Measurements from ENCODE around the gene ATG10. TPM values are rescaled to one million over a fixed set of nuclear protein-coding genes. Genes with fewer than 3 reads are reported as not detected.
A peak's percentile ranks its signal among the peaks of the same experiment; 100 is the strongest.
"Not testable (repeated sequence)": the region's sequence is repeated elsewhere in the genome, so short reads cannot be mapped to it uniquely, and the experiment has no call there.

Gene ATG10
- total RNA-seq, 1 experiment from 2014 or later = 12.2 TPM

DNA sequence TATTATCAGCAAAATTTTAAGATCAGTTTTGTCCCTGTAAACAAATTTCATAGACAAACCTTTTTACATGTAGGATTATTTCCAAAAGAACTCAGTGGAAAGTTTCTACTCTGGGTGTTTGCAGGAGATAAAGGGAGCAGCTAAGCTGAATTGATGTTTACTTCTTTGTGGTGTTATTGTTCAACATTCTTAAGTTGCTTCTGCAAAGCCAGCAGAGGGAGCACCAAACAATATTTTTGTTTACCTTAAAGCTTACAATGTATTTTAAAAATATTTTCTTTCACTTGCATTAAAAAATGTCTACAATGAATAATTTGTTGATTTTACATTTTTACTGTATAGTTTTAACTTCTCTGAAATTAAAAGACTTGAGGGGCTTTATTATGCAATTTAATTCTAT, 135.4 kb downstream of the ATG10 start:
- ATAC-seq (no peak), DNase-seq (ENCODE audit: low spot score) (no peak)
- peak overlapping the region; percentile 52; the same call in 1 of the 2 replicates for H3K27ac Mint-ChIP-seq
- H3K27me3 Mint-ChIP-seq (ENCODE audit: low read depth) = no peaks in the 10 kb centered on the region
- ChIA-PET CTCF (interaction anchor here (0.6 to 2.3 kb wide), 7 partner anchors 9 to 152 kb away, joined by 3 to 29 read pairs (median 5); no protein-coding TSS in a partner anchor), POLR2A (no interaction called here)
- no peak overlapping the region for H3K4me3 Mint-ChIP-seq
- peaks cover 25% of the 10 kb centered on the region for H3K4me1 Mint-ChIP-seq
- no peaks in the 10 kb centered on the region for H3K36me3 Mint-ChIP-seq
- TF ChIP-seq, protein P1, sequence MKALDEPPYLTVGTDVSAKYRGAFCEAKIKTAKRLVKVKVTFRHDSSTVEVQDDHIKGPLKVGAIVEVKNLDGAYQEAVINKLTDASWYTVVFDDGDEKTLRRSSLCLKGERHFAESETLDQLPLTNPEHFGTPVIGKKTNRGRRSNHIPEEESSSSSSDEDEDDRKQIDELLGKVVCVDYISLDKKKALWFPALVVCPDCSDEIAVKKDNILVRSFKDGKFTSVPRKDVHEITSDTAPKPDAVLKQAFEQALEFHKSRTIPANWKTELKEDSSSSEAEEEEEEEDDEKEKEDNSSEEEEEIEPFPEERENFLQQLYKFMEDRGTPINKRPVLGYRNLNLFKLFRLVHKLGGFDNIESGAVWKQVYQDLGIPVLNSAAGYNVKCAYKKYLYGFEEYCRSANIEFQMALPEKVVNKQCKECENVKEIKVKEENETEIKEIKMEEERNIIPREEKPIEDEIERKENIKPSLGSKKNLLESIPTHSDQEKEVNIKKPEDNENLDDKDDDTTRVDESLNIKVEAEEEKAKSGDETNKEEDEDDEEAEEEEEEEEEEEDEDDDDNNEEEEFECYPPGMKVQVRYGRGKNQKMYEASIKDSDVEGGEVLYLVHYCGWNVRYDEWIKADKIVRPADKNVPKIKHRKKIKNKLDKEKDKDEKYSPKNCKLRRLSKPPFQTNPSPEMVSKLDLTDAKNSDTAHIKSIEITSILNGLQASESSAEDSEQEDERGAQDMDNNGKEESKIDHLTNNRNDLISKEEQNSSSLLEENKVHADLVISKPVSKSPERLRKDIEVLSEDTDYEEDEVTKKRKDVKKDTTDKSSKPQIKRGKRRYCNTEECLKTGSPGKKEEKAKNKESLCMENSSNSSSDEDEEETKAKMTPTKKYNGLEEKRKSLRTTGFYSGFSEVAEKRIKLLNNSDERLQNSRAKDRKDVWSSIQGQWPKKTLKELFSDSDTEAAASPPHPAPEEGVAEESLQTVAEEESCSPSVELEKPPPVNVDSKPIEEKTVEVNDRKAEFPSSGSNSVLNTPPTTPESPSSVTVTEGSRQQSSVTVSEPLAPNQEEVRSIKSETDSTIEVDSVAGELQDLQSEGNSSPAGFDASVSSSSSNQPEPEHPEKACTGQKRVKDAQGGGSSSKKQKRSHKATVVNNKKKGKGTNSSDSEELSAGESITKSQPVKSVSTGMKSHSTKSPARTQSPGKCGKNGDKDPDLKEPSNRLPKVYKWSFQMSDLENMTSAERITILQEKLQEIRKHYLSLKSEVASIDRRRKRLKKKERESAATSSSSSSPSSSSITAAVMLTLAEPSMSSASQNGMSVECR (CRISPR knock-in tag; IDR thresholded peaks at IDR 0.05; ENCODE audit: borderline replicate concordance) = no peak
- no peak for TF ChIP-seq SMAD4 (CRISPR knock-in tag; IDR thresholded peaks at IDR 0.05)
- no peaks in the 10 kb centered on the region for H3K9me3 Mint-ChIP-seq

DNA sequence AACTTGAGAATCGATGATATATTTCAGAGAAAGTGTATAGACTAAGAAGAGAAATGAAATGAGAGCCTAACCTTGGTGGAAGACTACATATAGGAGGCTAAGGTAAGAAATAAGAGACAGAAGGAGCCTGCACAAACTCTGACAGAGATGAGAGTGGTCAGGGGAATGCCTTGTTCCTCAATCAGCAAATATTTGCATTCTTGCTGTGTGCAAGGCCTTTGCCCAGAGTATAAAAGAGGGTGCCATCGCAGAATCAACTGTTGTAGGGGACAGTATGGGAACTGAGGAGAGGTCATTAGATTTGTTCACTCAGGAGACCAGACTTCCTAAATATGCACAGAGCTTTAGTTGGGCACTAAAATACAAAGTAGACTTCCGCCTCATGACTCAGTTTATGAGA, 137.2 kb downstream of the ATG10 start:
- DNase-seq (ENCODE audit: low spot score) (no peak), ATAC-seq (no peak)
- no peak for TF ChIP-seq IRF2 (CRISPR knock-in tag; IDR thresholded peaks at IDR 0.05; ENCODE audit: borderline replicate concordance, low read depth)
- TF ChIP-seq, protein P2, sequence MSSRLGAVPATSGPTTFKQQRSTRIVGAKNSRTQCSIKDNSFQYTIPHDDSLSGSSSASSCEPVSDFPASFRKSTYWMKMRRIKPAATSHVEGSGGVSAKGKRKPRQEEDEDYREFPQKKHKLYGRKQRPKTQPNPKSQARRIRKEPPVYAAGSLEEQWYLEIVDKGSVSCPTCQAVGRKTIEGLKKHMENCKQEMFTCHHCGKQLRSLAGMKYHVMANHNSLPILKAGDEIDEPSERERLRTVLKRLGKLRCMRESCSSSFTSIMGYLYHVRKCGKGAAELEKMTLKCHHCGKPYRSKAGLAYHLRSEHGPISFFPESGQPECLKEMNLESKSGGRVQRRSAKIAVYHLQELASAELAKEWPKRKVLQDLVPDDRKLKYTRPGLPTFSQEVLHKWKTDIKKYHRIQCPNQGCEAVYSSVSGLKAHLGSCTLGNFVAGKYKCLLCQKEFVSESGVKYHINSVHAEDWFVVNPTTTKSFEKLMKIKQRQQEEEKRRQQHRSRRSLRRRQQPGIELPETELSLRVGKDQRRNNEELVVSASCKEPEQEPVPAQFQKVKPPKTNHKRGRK (CRISPR knock-in tag; IDR thresholded peaks at IDR 0.05; ENCODE audit: borderline replicate concordance) = no peak
- no peak for TF ChIP-seq ZNF423 (CRISPR knock-in tag; IDR thresholded peaks at IDR 0.05)
- TF ChIP-seq, protein P3, sequence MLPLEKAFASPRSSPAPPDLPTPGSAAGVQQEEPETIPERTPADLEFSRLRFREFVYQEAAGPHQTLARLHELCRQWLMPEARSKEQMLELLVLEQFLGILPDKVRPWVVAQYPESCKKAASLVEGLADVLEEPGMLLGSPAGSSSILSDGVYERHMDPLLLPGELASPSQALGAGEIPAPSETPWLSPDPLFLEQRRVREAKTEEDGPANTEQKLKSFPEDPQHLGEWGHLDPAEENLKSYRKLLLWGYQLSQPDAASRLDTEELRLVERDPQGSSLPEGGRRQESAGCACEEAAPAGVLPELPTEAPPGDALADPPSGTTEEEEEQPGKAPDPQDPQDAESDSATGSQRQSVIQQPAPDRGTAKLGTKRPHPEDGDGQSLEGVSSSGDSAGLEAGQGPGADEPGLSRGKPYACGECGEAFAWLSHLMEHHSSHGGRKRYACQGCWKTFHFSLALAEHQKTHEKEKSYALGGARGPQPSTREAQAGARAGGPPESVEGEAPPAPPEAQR (CRISPR knock-in tag; IDR thresholded peaks at IDR 0.05) = no peak
- no peak for TF ChIP-seq GABPB1 (CRISPR knock-in tag; IDR thresholded peaks at IDR 0.05)
- no peak for TF ChIP-seq GRHL2 (CRISPR knock-in tag; IDR thresholded peaks at IDR 0.05; ENCODE audit: insufficient replicate concordance, severe bottlenecking)
- no peak for TF ChIP-seq RELA (CRISPR knock-in tag; IDR thresholded peaks at IDR 0.05; ENCODE audit: borderline replicate concordance)
- H3K4me1 Mint-ChIP-seq = peaks cover 25% of the 10 kb centered on the region
- ChIA-PET CTCF (interaction anchor here (0.9 to 1.5 kb wide), 3 partner anchors 9 to 271 kb away, joined by 3 to 8 read pairs (median 3); no protein-coding TSS in a partner anchor), POLR2A (no interaction called here)
- H3K4me3 Mint-ChIP-seq = no peak overlapping the region
- H3K27me3 Mint-ChIP-seq (ENCODE audit: low read depth) = no peaks in the 10 kb centered on the region
- peak overlapping the region; percentile 26; the same call in 1 of the 2 replicates for H3K27ac Mint-ChIP-seq
- no peaks in the 10 kb centered on the region for H3K9me3 Mint-ChIP-seq
- H3K36me3 Mint-ChIP-seq = no peaks in the 10 kb centered on the region

DNA sequence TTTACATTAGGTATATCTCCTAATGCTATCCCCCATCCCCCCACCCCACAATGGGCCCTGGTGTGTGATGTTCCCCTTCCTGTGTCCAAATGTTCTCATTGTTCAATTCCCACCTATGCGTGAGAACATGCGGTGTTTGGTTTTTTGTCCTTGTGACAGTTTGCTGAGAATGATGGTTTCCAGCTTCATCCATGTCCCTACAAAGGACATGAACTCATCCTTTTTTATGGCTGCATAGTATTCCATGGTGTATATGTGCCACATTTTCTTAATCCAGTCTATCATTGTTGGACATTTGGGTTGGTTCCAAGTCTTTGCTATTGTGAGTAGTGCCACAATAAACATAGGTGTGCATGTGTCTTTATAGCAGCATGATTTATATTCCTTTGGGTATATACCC, 138.1 kb downstream of the ATG10 start:
- H3K36me3 Mint-ChIP-seq; POLR2A ChIA-PET; DNase-seq (ENCODE audit: low spot score); H3K9me3 Mint-ChIP-seq; H3K27ac Mint-ChIP-seq; CTCF ChIA-PET; H3K4me3 Mint-ChIP-seq; H3K27me3 Mint-ChIP-seq (ENCODE audit: low read depth); ATAC-seq: not testable (repeated sequence)
- H3K4me1 Mint-ChIP-seq = peaks cover 25% of the 10 kb centered on the region

DNA sequence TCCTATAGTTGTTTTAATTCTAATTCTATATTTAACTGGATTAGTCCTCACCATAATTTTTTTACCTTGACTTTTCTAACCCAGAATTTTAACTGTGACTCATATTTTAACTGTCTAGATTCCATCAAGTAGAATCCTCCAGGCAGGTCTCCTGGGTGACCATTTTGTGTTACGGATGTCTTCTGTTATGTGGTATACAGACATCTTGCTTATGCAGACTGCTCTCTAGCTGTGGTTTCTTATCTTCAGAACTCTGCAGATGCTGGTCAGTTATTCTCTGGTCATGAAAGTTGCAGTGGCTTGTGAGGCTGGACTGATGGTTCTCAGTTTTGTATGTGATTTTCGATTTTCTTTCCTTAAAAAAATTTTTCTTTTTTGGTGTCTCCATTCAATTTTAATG, 139.4 kb downstream of the ATG10 start:
- ChIA-PET POLR2A (no interaction called here), CTCF (no interaction called here)
- H3K9me3 Mint-ChIP-seq = no peaks in the 10 kb centered on the region
- H3K27me3 Mint-ChIP-seq (ENCODE audit: low read depth) = no peaks in the 10 kb centered on the region
- H3K4me1 Mint-ChIP-seq = peaks cover 16% of the 10 kb centered on the region
- H3K4me3 Mint-ChIP-seq = no peak overlapping the region
- no peak overlapping the region for H3K27ac Mint-ChIP-seq
- ATAC-seq = no peak
- no peaks in the 10 kb centered on the region for H3K36me3 Mint-ChIP-seq
- no peak for DNase-seq (ENCODE audit: low spot score)
- TF ChIP-seq ZNF263 (CRISPR knock-in tag; IDR thresholded peaks at IDR 0.05; ENCODE audit: low read depth) (no peak), NR1H2 (CRISPR knock-in tag; IDR thresholded peaks at IDR 0.05) (no peak), IRF2 (CRISPR knock-in tag; IDR thresholded peaks at IDR 0.05; ENCODE audit: borderline replicate concordance, low read depth) (no peak), NR3C1 (CRISPR knock-in tag; conservative IDR thresholded peaks at IDR 0.05; ENCODE audit: low read depth) (no peak), TEAD1 (CRISPR knock-in tag; IDR thresholded peaks at IDR 0.05) (no peak)
- TF ChIP-seq, protein P1 (CRISPR knock-in tag; IDR thresholded peaks at IDR 0.05; ENCODE audit: borderline replicate concordance) = no peak

All from WTC11 (cell line).